ENCODE results near the gene PRKCE.

GRCh38 chr2:46179037-46179621 is 527.7 kb downstream of the PRKCE start:
- TF ChIP-seq SUZ12 (IDR thresholded peaks at IDR 0.05; ENCODE audit: extremely low read depth, insufficient read depth, insufficient read length) (no peak), YY1 (IDR thresholded peaks at IDR 0.05; ENCODE audit: insufficient read depth, insufficient read length) (no peak), ZNF274 (IDR thresholded peaks at IDR 0.05; ENCODE audit: low read depth, low read length) (no peak)

Measured in NT2/D1 (cell line).